GM18505 (cell line): ENCODE measurements around the gene CTNNB1.

Source experiments
- ATAC-seq: cut with Tn5 transposase; IDR thresholded peaks from one replicate; pipeline ENCODE4 v1.9.1; 2021; ENCODE audit not compliant: unreplicated experiment
- POLR2A ChIP-seq: IDR thresholded peaks from 4 replicates; pipeline ENCODE4 v1.6.1; 2011; ENCODE audit warnings: borderline replicate concordance; ENCODE audit not compliant: insufficient read depth, insufficient read length; ENCODE audit errors: extremely low read depth

CTNNB1 gene

DNA sequence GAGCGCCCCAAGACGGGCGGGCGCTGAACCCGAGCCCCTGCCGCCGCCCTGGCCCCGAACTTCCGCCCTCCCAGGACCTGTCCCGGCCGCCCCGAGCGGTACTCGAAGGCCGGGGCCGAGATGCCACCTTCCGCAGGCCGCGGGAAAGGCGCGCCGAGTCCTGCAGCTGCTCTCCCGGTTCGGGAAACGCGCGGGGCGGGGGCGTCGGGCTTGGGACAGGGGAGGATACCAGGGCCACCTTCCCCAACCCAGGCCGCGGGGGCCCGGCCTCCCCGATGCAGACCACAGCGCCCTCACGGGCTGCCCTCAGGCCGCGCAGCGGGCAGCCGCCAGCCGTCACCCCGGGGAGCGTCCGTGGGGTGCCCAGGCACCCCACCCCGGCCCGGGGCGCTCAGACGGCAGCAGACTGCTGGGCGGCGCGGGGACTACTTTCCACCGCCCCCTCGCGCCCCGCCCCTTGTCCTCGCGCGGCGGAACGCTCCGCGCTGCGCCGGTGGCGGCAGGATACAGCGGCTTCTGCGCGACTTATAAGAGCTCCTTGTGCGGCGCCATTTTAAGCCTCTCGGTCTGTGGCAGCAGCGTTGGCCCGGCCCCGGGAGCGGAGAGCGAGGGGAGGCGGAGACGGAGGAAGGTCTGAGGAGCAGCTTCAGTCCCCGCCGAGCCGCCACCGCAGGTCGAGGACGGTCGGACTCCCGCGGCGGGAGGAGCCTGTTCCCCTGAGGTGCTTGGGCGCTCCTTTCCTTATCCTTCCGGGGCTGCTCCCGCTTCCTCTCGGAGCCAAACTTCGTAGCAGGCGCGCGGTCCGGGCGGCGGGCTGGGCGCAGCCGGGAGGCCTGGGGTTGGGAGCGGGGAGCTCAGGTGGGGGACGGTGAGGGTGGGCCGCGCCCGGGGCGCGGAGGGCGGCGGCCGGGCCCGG is at the start of gene CTNNB1:
Gene CTNNB1, plus strand, starts transcription at position 556 of the 916 bp plus-strand sequence. CDS start 24,564 bp downstream, outside the sequence.
- ATAC-seq: peak; percentile 78
- peak; percentile 99 for TF ChIP-seq POLR2A

GRCh38 chr3:41155834-41156233 is 43.5 kb upstream of the CTNNB1 start:
- ATAC-seq: no peak
- no peak for TF ChIP-seq POLR2A

- no peak for ATAC-seq
- no peak for TF ChIP-seq POLR2A
These were observed 40.4 kb upstream of the CTNNB1 start for GRCh38 chr3:41158947-41159346.

DNA sequence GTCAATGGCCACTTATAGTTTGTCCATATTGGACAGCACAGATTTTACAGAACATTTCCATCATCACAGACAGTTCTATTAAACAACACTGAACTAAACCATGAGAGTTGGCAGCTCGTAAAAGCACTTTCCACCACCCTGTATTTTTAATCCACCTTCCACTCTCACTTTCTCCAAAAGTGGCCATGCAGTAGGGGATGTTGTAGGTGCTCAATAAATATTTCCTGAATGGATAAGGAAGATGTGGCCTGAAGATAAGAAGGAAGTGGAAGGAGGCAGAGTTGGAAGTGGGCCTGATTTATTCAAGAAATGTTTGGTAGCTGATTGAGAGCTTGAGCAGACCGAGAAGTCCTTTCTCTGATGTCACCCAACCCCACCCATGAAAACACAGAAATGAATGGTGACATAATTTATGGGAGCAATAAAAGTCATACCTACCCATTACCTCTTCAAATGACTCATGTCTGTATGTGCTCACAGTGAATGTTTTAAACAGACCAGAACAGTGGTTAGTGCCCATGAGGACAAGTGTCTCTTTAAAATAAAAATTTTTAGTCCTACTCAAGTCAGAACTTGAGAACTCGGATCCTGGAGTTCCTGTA is 39.6 kb upstream of the CTNNB1 start:
- TF ChIP-seq POLR2A: no peak
- no peak for ATAC-seq

GRCh38 chr3:41162541-41162940 is 36.8 kb upstream of the CTNNB1 start:
- ATAC-seq: no peak
- no peak for TF ChIP-seq POLR2A

DNA sequence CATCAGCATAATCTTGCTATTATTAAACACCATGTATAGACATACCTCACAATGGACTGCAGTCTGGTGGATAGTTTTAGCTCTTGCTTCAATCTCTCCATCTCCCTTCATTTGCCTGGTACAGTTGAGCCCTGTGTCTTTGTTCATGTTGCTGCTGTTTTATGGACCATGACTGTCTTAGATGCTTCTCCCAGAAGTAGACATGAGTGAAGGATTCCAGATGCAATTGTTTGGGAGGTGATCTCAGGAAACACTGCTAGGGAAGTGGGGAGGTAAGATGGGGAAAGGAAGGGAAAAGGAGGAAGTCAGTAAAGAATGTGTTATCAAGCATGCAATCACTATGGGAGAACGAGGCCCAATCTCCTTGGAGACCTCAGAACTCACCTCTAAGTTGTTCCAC is 36.3 kb upstream of the CTNNB1 start:
- no peak for TF ChIP-seq POLR2A
- no peak for ATAC-seq

DNA sequence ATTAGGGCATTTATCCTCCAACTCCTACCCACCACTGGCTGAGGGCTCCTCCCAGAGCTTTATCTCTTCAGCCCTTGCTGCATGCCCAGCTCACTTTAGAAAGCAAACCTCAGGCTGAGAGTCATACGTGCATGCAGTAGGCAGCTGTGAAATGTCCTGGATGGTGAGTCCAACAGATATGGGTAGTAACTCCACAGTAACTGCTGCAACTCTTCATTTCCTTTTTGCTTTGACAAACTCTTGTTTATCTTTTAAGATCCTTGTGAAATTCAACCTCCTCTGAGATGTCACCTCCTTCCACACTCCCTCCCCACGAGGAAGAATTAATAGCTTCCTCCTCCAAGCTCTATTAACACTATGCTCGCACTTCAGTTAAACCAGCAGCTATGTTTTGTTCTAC is 35.9 kb upstream of the CTNNB1 start:
- no peak for ATAC-seq
- no peak for TF ChIP-seq POLR2A

DNA sequence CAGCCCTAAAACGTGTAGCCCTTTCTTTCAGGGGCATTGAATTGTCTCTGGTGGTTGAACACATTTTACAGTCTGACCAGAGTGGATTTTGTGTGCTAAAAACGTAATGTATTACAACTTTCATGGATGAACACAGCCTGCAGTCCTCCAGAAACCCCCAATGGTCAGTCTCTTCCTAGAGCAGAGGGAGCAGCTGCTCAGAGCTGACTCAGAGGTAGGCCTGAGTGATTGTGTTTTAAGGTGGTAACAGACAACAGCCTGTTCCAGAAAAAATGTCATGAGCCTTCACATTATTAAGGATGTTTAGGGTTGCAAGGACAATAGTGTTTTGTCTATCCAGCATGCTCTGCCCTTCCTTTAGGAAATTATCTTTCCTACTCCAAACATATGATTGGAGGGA is 34.5 kb upstream of the CTNNB1 start:
- no peak for TF ChIP-seq POLR2A
- ATAC-seq: no peak

- no peak for ATAC-seq
- no peak for TF ChIP-seq POLR2A
These were observed 31.4 kb upstream of the CTNNB1 start for GRCh38 chr3:41167722-41168497.

DNA sequence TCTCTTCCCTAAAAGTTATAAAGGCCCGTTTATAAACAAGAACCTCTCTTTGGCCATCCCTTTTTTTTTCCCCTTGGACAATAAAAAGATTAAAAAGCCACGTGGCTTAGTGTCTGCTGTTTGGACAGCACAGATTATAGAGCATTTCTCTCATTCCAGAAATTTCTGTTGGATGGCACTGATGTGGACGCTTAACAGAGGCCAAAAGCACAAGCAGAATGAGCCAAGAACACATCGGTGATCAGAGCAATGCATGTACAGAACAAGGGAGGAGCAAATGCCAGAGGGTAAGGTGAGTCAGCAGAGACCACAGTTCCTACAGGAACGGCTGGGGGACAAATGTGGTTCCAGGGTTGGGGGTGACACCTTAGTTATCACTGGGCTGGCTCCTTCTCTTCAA is 30.3 kb upstream of the CTNNB1 start:
- no peak for TF ChIP-seq POLR2A
- no peak for ATAC-seq

DNA sequence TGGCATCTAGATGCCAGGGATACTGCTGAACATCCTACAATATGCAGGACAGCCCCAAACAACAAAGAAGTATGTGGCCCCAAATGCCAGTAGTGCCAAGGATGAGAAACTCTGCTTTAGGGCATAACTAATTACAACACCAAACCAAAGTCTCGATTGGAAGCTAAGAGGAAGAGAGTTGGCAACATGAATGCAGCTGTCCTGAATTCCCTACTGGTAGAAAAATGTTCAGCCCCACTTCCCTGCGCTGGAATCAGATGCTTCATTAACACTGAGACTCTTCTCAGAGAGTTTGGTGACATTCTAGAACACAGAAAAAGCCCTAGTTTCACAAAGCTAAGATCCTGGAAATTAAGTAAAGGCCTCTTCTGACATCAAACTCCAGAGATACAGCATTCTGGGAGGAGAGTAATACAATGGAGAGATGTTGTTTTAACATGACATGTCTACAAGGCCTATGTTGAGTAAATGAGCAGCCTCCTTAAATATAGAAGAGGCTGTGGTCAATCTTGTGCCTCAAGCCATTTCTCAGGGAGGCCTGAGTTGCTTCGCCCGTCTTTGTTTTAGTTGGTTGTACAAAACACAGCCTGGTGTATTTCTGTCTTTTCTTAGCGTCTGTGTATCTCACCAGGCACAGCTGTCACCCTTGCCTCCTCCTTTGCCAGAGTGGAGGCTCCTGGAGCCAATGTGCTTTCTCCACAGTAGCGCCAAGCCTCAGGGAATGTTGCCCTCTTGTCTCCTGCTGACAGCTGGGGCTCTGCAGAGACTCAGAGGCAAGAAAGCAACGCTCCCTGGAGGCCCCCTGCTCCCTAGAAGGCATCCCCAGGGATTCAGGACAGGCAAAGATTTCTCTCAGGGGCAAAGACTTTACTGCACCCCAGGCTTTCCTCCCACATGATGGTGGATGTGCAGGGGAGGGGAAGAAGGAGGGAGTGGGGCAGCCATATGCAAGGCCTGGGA is 25.1 kb upstream of the CTNNB1 start:
- no peak for TF ChIP-seq POLR2A
- no peak for ATAC-seq

- TF ChIP-seq POLR2A: no peak
- ATAC-seq: no peak
These were observed 23.9 kb upstream of the CTNNB1 start for GRCh38 chr3:41175365-41175764.
